ENCODE results near the gene TADA1.

DNA sequence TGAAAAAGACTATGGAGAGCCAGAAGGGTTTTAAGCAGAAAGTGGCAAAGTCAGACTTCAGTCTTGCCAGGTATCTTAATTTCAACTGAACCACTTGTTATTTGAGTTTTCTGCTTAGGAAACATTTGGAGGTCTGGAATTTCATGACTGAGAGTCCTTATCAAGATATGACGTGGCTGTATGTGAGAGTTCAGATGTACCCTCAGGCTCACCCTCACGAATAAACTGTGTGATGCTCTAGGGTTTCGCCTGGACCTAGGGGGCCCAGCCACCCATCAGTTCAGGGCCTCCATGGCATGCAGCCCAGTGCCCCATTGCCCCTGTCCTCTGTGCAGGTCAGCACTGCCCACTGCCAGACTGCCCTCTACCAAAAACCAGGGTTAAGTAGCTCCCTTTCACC lies 30.6 kb upstream of the TADA1 start:
- TF ChIP-seq, protein P1, sequence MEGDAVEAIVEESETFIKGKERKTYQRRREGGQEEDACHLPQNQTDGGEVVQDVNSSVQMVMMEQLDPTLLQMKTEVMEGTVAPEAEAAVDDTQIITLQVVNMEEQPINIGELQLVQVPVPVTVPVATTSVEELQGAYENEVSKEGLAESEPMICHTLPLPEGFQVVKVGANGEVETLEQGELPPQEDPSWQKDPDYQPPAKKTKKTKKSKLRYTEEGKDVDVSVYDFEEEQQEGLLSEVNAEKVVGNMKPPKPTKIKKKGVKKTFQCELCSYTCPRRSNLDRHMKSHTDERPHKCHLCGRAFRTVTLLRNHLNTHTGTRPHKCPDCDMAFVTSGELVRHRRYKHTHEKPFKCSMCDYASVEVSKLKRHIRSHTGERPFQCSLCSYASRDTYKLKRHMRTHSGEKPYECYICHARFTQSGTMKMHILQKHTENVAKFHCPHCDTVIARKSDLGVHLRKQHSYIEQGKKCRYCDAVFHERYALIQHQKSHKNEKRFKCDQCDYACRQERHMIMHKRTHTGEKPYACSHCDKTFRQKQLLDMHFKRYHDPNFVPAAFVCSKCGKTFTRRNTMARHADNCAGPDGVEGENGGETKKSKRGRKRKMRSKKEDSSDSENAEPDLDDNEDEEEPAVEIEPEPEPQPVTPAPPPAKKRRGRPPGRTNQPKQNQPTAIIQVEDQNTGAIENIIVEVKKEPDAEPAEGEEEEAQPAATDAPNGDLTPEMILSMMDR (IDR thresholded peaks at IDR 0.05) = no peak
- no peak for TF ChIP-seq POLR2A (IDR thresholded peaks at IDR 0.05)

All from testis (tissue), 2 donors.